ENCODE measurements around the gene PITPNM3.
"Not testable (repeated sequence)": the region's sequence is repeated elsewhere in the genome, so short reads cannot be mapped to it uniquely, and the experiment has no call there.

PITPNM3 gene

DNA sequence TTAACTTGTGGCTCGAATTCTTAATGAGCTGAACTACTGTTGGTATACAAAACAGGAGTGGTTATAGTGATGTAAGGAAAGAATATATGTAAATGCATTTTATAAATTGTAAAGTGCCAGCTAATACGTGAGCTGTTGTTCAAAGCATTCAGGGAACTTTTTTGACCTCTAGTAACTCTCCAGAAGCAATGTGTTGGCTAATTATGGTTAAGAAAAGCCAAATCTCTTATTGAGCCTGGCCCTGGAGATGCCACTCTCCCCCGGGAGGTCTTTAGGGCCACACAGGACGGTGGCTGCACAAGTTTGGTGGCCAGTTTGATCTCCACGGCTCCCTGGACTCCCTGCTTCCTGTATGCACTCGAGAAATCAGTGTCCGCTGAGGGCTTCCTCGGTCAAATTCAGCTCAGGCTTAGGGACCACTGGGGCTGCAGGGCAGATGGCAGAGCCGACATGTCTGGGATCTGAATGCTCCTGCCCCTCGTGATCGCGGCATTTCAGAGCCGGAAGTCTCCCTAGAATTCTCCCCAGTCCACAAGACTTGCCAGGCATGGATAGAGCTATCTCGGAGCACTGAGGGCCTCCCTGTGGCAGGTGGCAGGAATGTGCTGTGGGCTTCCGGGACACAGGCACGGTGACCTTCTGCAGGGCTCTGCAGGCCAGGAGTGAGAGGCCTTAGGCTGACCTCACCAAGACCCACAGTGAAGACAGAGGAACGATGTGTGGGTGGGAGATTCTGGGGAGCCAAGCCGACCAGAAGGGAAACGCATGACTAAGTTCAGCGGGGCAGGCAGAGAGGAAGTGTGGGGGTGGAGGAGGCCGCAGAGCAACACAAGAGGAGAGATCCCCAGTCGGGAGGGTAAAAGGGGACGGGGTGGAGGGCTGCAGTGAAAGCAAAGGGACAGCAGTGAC lies 18.6 kb upstream of the PITPNM3 start:
- DNase-seq: peak; percentile 49

DNA sequence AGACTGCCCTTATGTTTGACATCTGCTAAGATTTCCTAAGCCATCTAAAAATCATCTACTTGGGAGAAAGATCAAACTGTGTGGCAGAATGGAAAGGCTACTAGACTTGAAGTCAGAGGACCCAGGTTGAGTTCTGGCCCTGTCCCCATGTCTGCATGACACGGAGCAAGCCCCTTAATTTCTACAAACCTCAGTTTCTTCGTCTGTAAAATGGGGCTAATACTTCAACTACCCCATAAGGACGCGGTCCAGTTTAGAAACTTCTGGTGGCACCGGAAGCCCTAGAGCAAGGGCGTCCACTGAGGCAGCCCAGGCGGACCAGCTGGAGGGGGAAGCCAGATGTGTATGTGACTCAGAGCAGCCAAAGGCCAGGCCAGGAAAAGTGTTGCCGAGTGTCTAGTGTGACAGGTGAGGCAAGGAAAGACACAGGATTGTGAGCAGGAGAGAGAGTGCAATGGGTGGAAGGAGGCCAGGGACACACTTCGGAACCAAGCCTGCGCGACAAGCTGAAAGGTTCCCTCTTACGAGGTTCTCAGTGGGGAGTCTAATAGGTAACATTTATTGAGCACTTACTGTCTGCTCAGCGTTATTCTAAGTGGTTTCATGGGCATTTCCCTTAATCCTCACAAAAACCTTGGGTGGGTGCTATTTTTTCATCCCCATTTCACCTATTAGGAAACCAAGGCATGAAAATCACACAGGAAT lies 17.8 kb upstream of the PITPNM3 start:
- no peak for DNase-seq

GRCh38 chr17:6573495-6573894 lies 17.1 kb upstream of the PITPNM3 start:
- not testable (repeated sequence) for DNase-seq

GRCh38 chr17:6572972-6573370 lies 16.6 kb upstream of the PITPNM3 start:
- DNase-seq: no peak

- no peak for DNase-seq
These were observed 15.1 kb upstream of the PITPNM3 start for GRCh38 chr17:6571452-6571781.

DNA sequence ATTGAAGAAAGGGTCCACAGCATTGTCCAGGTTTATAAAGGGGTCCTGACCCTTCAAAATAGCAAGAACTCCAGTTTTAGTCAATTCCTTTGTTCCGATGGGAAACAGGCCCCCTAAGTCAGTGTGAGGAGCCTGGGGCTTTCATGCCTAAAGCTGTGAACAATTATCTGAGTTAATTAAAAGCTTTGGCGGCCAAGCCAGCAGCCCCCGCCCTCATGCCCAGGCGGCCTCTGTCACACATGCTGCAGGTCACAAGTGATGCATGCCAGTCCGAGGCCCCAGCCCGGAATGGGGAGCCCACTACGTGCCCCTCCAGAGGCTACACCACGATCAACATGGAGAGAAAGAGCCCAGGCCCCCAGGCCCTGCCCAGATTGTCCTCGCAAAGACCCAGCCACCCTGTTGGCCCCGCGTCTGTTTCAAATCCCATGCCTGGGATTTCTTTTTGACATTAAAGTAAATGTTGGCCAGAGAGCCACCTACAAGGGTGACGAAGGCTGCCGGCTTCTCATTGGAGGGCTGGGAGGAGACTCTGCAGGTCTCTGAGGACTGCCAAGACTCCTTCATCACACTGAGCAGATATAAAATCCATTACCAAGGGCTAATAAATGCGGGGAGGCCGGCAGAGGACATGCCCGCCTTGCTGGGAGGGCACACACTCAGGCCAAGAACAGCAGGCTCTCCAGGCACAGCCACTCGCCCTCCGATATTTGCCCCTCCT lies 14.5 kb upstream of the PITPNM3 start:
- no peak for DNase-seq

DNA sequence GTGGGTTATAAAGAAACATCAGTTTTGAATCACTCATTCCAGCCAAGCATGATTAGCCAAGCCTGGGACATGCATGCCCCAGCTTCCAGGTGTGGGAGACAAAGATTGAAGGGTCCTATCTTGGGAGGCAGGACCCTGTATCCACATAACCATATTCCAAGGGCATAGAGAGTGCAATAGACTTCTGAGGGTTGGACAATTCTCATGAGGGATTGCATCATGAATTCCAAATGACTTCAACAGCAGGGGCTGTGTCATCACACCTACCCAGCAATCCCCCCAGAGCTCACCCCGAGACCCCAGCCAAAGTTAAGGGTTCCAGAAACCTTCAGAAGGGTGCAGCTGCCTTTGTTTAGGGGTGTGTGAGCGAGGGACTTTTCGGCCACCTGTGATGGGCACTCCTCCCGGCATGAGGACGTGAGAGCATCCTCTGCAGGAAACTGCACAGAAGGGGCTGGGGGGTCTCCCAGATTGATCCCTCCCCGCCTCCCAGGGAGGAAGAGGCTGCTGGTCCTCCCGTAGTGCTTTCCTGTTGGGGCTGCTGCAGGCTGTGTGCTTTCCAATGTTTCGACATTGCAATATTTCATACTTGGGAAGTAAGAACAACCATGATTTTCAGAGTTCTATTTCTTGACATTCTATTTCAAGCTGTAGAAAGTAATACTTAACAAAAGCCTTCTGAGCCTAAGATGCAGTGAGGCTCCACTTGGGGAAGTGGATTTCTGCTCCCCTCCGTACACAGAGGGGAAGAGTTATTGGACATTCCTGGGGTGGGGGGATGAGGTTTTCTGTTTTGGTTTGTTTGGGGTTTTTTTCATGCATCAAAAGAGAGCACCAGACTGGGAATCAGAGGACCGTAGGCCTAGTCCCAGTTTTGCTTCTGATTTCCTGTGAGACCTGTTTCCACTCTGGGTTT lies 13.3 kb upstream of the PITPNM3 start:
- DNase-seq: peak; percentile 30

- DNase-seq: no peak
These were observed 11.9 kb upstream of the PITPNM3 start for GRCh38 chr17:6568184-6568758.

GRCh38 chr17:6567528-6568183 lies 11.3 kb upstream of the PITPNM3 start:
- peak; percentile 27 for DNase-seq

DNA sequence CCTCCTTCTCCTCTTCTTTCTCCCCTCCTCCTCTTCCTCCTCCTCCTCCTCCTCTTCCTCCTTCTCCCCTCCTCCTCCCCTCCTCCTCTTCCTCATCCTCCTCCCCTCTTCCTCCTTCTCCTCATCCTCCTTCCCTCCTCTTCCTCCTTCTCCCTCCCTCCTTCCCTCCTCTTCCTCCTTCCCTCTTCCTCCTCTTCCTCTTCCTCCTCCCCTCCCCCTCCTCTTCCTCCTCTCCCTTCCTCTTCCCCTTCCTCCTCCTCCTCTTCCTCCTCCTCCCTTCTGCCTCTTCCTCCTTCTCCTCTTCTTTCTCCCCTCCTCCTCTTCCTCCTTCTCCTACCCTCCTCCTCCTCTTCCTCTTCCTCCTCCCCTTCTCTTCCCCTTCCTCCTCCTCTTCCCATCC lies 5.1 kb upstream of the PITPNM3 start:
- no peak for DNase-seq

DNA sequence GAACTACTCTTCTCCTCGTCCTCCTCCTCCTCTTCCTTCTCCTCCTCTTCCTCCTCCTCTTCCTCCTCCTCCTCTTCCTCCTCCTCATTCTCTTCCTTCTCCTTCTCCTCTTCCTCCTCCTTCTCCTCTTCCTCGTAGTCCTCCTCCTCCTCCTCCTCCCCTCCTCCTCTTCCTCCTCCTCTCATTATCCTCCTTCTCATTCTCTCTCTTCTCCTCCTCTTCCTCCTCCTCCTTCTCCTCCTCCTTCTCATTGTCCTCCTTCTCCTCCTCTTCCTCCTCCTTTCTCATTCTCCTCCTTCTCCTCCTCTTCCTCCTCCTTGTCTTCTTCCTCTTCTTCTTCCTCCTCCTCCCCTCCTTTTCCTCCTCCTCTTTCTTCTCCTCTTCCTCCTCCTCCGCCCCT lies 4.1 kb upstream of the PITPNM3 start:
- no peak for DNase-seq

DNA sequence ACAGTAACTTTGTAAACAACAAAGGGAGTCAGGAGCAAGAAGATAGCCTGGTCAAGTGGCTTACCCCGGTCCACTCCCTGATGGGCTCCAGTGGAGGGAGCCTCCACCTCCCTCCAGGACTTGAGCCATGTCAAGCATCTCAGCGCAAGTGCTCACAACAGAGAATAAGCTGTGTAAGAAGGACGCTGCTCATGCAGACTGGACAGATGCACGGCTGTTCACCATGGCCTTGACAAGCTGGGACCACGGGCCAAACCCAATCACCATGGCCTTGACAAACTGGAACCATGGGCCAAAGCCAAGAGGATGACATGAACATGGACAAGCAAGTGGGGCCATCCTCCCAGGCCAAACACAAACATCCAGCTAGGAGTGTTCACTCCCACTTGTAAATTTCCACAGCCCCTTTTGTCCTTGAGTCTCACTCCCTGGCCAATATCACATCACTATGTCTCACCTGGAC lies 3.4 kb upstream of the PITPNM3 start:
- no peak for DNase-seq

- DNase-seq: no peak
These were observed 2.8 kb upstream of the PITPNM3 start for GRCh38 chr17:6558932-6559752.

GRCh38 chr17:6558276-6558675 lies 1.9 kb upstream of the PITPNM3 start:
- no peak for DNase-seq

DNA sequence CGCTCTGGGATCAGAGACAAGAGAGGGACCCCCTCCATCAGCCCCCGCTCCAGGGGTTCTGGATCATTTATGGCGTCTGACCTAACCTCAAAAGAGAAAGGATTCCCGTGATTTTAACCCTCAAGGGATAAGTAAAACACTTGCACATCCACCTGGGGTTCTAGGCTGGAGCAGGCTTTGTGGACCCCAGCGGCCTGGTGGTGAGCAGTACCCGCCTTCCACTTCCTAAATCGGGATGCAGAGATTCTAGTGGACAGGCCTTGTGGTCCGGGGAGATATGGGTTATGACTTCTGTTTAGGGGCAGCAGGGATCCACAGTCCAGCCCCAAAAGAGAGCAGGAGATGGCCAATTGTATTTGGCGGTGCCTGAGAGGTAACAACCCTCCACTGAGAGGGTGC lies 684 bp upstream of the PITPNM3 start:
- no peak for DNase-seq

GRCh38 chr17:6555331-6556120 lies 829 bp downstream of the PITPNM3 start:
- peak; percentile 53 for DNase-seq

GRCh38 chr17:6554871-6555330 lies 1.5 kb downstream of the PITPNM3 start:
- no peak for DNase-seq

DNA sequence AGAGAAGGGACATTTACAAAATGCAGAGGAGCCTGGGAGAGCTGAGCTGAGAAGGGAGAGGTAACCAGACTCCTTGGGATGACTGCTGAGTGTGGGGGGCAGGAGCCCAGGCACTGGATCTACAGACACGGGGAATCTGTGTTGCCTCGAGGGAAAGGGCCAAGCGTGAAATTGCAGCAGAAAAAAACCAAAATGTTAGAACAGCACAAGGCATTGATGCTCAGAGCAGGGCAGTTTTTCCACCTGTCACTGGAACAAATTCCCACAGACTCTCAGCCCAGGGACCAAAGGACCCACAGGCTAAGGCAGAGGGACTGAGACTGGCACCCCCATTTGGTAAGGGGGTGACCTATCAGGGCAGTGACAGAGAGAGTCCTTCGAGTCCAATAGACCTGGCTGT lies 2.0 kb downstream of the PITPNM3 start:
- DNase-seq: no peak

- no peak for DNase-seq
These were observed 4.4 kb downstream of the PITPNM3 start for GRCh38 chr17:6551869-6552531.

Measured in fibroblast of skin of right quadriceps (primary cell).